GM12892 (cell line): ENCODE data around the gene TESK1.

Source experiments
- DNase-seq: peaks from one replicate; pipeline ENCODE4 v3.0.0; 2011; ENCODE audit not compliant: insufficient read length
- FAIRE-seq: peaks from 2 replicates; lab custom pipeline; 2011; peaks lifted over from hg19 to GRCh38; lab: Jason Lieb, UNC
- POLR2A ChIP-seq: IDR thresholded peaks from 2 replicates; pipeline ENCODE4 v1.6.1; 2011; ENCODE audit warnings: low read depth, low read length, control low read depth
- POLR2AphosphoS5 ChIP-seq: IDR thresholded peaks from 2 replicates; pipeline ENCODE4 v1.6.1; 2011; ENCODE audit warnings: low read depth, low read length, control low read depth
- TAF1 ChIP-seq: IDR thresholded peaks from 2 replicates; pipeline ENCODE4 v1.6.1; 2011; ENCODE audit warnings: low read depth, mild to moderate bottlenecking, control low read depth, low read length, borderline replicate concordance

The TESK1 gene

GRCh38 chr9:35646153-35646532 is 41.1 kb downstream of the TESK1 start:
- FAIRE-seq (no peak), DNase-seq (no peak)
- TF ChIP-seq TAF1 (no peak), POLR2A (no peak), POLR2AphosphoS5 (no peak)

- FAIRE-seq (peak; percentile 97), DNase-seq (peak; percentile 95)
- peak; percentile 61 for TF ChIP-seq POLR2A
- TF ChIP-seq POLR2AphosphoS5 = peak; percentile 61
- TF ChIP-seq TAF1 = peak; percentile 55; the same call in 1 of the 2 replicates
Measured at GRCh38 chr9:35646533-35647265, 41.6 kb downstream of the TESK1 start.

- no peak for TF ChIP-seq TAF1
- no peak for TF ChIP-seq POLR2A
- TF ChIP-seq POLR2AphosphoS5 = no peak
- no peak for FAIRE-seq
- DNase-seq = no peak
Measured at GRCh38 chr9:35649431-35650340, 44.6 kb downstream of the TESK1 start.

- TF ChIP-seq TAF1 (no peak), POLR2AphosphoS5 (no peak), POLR2A (no peak)
- FAIRE-seq (no peak), DNase-seq (no peak)
Measured at GRCh38 chr9:35650341-35651158, 45.5 kb downstream of the TESK1 start, which contains the start of gene SIT1. Gene SIT1, minus strand, starts transcription at chr9:35650931. Its CDS starts 78 bp downstream, at chr9:35650853.

GRCh38 chr9:35651956-35652828 is 47.1 kb downstream of the TESK1 start:
- no peak for TF ChIP-seq POLR2AphosphoS5
- TF ChIP-seq POLR2A = no peak
- TF ChIP-seq TAF1 = no peak
- DNase-seq = no peak
- no peak for FAIRE-seq

GRCh38 chr9:35652829-35653209 is 47.8 kb downstream of the TESK1 start:
- TF ChIP-seq POLR2AphosphoS5 (no peak), POLR2A (no peak), TAF1 (no peak)
- FAIRE-seq (no peak), DNase-seq (no peak)

- no peak for TF ChIP-seq TAF1
- DNase-seq (no peak), FAIRE-seq (no peak)
Measured at GRCh38 chr9:35653611-35654010, 48.5 kb downstream of the TESK1 start.

GRCh38 chr9:35656348-35656747 is 51.3 kb downstream of the TESK1 start:
- FAIRE-seq (no peak), DNase-seq (no peak)
- TF ChIP-seq POLR2AphosphoS5 = no peak

GRCh38 chr9:35656831-35657545 is 51.9 kb downstream of the TESK1 start:
- no peak for TF ChIP-seq POLR2A
- TF ChIP-seq POLR2AphosphoS5 = no peak
- TF ChIP-seq TAF1 = no peak
- no peak for DNase-seq
- FAIRE-seq = no peak

- TF ChIP-seq POLR2AphosphoS5 (no peak), TAF1 (no peak), POLR2A (no peak)
- FAIRE-seq (peak; percentile 94), DNase-seq (peak; percentile 90)
Measured at GRCh38 chr9:35657546-35658136, 52.6 kb downstream of the TESK1 start, which contains the start of gene RMRP. Gene RMRP, minus strand, starts transcription at chr9:35658019.
